SK-N-DZ (cell line): ENCODE measurements around the gene SP140L. TPM values are rescaled to one million over a fixed set of nuclear protein-coding genes. Genes with fewer than 3 reads are reported as not detected.
"Not testable (repeated sequence)": the region's sequence is repeated elsewhere in the genome, so short reads cannot be mapped to it uniquely, and the experiment has no call there.

Source experiments
- DNase-seq: peaks from one replicate; pipeline ENCODE4 v3.0.0-alpha.2; 2015; ENCODE audit warnings: low spot score
- polyA plus RNA-seq, 2 experiments: library from polyadenylated mRNA; depleted of rRNA; stranded (reverse); fragments of >200 nt; gene quantifications; 2 replicates each; pipeline ENCODE4 v1.2.3, GENCODE V29; 2014

SP140L gene
- polyA plus RNA-seq (2014; cell fraction: cytosol; rRNA removed) = not detected in 2 replicates
- not detected in 2 replicates for polyA plus RNA-seq (2014; cell fraction: nucleus; rRNA removed)

DNA sequence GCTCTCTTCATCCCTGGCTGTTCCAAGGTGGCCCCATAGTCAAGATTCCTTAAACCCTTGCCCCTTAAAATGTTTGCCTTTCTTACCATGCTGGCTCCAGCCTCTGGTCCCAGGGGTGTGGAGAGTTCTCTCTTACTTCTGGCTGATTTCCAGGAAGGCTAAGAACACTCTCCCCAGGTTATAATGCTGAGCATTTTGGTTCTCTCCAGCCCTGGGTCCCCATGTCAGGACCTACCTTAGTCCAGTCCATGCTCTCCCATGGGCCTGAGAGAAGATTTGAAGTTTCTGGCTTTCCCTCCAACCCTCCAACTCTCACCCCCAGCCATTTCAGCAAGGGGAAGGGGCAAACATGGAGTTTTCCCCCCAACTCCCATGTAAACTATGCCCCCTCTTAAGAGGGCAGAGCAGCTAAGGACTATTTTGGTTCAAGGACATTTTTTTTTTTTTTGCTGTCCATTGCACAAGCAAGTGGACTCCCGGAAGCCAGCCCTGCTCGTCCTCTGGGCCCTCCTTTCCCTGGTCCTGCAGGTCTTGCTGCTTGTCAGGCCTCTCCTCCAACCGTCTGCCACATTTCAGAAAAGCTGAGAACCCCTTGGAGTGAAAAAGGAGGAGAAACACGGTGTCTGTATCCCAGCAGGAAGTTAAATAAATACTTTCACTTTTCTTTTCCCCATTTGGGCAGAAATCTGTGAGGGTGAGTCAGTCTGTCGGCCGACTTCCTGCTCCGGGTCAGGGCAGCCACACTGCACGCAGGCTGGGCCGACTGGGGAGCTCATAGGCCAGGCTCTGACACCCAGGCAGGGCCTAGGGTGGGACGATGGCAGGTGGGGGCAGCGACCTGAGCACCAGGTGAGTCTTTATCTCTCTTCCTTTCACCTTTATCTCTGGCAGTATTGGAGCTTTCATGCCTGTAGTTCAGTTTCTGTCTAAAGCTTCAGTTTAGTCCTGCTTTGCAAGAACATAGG, at the start of gene SP140L:
Gene SP140L (plus strand): TSS at position 741 of the 965 bp plus-strand sequence. CDS start 77 bp downstream, at position 818.
- DNase-seq = no peak

DNA sequence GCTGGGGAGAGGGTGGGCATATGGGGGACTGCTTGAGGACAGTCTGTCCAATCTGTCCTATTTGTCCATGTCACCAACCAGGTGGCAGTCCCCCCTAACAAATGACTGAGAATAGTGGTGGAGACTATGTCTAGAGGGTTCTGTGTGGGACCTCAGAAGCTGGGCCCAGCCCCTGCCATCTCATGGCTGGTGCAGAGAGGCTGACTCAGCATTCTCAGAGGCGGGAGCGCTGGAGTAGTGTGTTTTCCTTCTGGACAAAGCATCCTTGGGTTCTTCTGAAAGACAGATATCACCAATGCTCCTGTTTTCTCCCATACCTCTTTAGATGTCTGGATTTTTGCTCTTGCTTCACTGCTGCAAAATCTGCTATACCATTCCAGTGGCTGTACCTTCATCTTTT, 44.1 kb upstream of the SP140L start:
- no peak for DNase-seq

- DNase-seq = no peak
Observed at GRCh38 chr2:230286048-230286447, 40.9 kb upstream of the SP140L start.

DNA sequence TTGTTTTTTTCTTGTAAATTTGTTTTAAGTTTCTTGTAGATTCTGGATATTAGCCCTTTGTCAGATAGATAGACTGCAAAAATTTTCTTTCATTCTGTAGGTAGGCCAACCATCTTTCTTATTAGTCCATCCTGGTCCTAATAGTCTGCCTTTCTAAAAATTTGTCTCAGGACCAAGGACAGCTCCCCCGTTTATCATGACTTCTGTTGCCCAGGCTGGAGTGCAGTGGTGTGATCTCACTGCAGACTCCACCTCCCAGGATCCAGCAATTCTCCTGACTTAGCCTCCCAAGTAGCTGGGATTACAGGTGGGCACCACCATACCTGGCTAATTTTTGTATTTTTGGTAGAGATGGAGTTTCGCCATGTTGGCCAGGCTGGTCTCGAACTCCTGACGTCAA, 37.7 kb upstream of the SP140L start:
- not testable (repeated sequence) for DNase-seq

DNA sequence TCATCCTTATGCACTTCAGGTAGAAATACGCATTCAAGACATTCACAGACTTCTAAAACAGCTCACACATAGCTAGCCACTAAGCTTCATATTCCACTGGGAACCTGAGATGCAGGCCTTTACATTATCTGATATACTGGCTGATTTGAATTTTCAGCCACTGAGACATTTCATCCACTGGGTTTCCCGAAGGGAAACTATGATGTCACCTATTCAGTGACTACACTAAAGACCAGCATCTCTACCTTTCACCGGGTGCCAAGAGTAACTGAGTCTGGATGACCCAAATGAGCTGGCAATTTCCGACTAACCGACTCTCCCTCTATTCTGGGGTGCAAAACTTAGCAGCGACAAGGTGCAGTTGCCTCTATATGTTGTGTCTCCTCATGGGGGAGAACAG, 31.8 kb upstream of the SP140L start:
- no peak for DNase-seq

GRCh38 chr2:230296917-230297316, 30.1 kb upstream of the SP140L start:
- no peak for DNase-seq

DNA sequence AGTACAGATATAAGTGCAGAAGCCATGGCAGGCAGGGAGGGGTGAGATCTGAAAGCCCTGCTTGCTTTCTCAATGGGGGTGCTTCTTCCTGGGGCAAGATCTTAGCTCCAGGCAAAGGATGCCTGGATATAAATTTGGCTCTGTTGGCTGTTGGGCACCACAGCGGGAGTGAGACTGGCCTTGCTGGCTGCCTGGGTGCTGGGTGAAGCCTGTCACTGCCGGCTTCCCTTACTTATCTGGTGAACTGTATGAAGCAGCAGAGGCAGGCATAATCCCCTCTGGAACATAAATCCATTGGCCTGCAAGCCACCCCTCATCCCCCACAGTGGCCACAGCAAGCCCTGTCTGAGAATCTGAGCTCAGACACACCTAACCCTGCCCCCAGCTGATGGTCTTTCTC, 27.4 kb upstream of the SP140L start:
- no peak for DNase-seq

DNA sequence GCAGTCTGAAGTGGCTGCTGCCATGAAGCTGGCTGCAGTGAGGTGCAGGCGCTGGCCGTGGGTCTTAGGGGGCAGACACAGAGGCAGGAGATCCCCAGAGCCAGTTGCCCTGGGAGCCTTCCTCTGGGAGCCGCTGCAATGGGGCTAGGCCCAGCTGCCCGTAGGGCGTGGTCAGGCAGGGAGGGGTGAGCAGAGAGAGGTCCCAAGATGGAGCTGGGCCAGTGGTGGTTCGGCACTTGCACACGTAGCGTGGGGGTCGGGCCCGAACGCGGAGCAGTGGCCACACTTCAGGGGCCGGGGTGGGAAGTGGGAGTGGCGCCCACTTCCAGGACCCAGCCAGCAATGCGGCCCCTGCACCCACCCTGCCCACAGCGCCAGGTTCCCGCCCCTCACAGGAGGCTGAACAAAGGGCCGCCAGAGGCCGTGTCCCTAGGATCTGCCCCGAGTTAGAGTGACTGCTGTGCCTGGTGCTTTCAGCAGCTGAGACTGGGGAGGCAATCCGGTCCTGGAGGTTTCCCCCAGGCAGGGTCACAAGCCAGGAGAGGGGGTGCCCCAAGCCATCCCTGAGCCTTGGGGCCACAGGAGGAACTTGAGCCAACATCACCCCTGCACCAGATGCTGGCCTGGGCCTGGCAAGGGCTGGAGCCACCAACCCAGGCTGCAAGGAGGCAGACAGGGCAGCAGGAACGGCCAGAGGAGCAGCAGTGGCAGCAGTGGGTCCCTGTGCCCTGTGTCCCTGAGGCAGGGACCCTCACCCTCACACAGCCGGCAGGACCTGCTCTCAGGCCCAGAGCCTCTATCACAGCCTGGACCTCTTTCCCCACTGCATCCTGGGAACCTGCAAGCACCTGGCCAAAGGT, 21.3 kb upstream of the SP140L start:
- no peak for DNase-seq

DNA sequence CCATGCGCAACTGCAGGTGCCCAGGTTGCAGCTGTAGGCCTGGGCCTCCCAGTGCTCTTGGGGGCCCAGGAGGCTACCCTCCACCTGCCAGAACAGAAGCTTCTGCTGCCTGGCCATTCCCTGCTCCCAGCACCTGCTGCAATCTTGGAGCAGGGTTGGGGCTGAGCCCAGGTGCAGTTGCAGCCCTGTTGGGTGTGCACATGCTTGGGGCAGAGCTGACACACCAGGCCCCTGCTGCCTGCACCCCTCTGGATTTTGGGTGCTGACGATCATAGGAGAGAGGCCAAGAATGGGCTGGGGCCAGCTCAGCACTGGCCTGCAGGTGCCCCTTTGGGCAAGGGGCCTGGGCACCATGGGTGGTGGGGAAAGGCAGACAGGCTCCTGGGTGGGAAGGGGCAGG, 20.5 kb upstream of the SP140L start:
- DNase-seq = no peak

DNA sequence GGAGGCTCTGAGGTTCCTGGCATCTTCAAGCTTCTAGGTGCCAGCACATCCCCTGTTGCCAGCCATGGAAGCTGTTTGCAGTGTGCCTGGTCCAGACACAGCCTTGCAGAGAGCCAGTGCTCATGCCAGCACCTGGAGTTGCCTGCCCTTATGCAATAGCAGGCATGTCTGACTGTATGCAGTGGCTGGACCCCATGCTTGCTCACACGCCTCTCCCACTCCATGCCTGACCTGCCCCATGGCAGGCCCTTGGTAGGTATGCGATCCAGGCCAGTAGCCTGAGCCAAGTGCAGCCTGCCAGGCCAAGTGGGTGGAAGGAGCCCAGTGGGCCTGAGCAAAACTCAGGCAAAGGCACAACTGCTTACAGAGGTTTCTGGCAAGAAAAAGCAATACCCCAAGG, 19.5 kb upstream of the SP140L start:
- no peak for DNase-seq

DNA sequence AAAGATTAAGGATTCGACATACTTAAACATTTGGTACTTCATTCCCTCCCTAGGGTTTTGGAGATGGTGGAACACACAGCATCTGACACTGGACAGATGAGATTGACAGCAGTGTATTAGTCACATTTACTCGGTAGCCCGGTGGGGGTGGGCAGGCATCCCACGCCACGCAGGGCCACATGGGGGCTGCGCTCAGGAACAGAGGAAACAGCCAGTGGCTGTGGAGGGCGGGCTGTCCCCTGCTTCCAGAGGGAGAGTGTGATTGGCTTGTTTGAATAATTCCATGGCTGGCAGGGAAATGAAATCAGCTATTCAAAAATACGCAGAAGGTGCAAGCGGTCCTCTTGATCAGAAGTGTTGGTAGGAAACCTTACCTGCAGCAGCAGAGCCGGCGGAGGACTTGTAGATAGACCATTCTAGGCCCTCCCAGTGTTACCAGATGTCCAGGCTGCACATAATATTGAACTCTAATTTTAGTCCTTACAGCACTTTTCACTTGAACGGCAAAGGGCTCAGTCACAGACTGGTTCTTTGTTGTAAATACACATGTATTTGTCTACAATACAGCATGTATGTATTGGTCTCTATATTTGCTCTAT, 18.5 kb upstream of the SP140L start:
- no peak for DNase-seq

DNA sequence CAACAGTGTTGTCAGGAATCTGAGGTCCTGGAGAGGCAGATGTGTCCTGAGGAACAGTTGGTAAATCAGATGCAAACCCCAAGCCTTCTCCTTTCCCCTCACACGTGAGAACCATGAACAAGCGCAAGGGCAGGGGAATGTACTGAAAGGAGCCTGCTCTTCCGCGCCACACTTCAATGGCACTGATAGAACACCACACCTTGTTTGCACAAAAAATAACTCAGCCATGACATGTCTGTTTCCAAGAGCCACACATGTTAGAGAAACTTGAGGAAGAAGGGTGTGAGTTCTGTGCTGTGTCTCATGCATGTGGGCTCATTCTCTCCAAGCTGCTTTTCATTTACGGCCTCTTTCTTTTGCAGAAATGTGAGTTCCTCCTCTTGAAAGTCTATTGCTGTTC, 16.2 kb upstream of the SP140L start:
- DNase-seq = not testable (repeated sequence)

DNA sequence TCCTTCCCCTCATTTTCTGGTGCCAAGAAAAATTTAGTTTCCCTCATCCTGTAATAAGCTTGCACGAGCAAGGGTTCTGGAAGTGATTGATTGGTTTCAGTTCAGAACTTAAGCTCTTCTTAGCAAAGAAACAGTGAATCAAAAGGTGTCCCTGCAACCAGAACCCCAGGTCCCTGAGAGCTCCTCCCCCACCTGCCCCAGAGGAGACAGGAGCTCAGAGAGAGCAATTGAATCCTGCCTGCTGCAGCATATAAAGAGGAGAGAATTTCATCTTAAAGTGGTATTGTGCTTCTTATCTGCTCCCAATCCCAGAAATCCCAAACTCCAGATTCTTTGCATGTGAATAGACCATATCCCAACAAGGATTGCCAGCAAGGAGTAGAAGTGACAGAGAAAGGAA, 15.4 kb upstream of the SP140L start:
- DNase-seq = not testable (repeated sequence)

- DNase-seq = no peak
Observed at GRCh38 chr2:230312638-230313037, 14.4 kb upstream of the SP140L start.

- no peak for DNase-seq
Observed at GRCh38 chr2:230317366-230317765, 9.6 kb upstream of the SP140L start.

GRCh38 chr2:230318190-230319121, 8.5 kb upstream of the SP140L start:
- no peak for DNase-seq

- DNase-seq = no peak
Observed at GRCh38 chr2:230319211-230319862, 7.7 kb upstream of the SP140L start.

DNA sequence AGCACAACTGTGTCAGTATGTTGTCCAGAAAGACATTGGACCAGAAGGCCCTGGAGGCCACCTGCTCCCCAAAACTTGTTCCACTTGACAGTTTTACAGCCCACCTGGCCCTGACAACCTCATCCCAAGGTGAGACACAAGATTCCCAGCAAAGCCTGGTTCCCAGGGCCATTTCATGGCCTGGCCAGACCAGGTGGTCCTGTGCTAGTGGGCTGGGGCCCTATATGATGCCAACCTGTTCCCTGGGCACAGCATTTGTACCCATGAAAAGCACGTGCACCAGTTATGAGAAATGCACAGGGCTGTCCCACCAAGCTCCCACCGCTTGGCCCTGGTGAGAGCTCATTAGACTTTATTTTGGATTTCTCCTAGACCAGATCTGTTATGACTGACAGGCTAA, 6.0 kb upstream of the SP140L start:
- no peak for DNase-seq

DNA sequence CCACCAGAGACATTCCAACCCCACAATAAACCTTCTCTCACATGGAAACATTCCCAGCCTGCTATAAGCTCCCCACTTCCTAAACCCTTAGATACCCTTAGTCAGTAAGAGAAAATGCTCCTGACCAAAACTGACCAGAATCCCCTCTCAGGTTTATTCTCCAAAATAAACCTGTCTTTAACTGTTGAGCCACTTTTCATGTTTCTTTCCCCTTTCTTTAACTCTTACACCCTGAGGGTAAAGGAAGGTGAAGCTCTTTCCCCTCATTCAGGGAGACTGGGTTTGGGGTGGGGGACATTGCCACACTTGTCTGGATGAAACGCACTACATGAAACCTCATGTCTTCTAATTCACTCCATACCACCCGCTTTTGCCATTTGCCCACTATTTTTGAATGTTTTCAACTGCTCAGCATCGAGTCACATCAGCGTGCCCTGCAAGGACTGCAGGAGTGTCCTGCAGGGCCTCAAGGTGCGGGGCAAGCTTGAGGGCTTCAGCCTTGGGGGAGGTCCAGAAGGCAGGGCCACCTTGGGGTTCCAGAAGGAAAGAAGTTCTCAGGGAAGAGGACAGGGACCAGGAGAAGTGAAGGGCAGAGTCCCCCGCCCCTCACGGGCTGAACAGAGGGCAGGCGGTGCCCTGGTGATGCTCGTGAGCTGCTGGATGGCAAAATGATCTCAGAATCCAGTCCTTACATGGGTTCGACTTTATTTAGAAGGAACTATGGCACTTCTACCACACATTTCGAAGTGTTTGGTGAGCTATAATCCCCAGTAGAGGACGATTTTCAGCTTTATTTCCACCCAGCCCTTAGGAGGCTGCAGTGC, 4.2 kb upstream of the SP140L start:
- no peak for DNase-seq
